Activated CD4-positive, alpha-beta T cell treated with anti-CD3 and anti-CD28 coated beads, Interleukin-2, amount 10 ng/mL, durations not matched to agents 24 days and 14 days (primary cell): ENCODE data around the gene PRCC. TPM values are rescaled to one million over a fixed set of nuclear protein-coding genes. Genes with fewer than 3 reads are reported as not detected.

Experiments
- DNase-seq: peaks from one replicate; pipeline ENCODE4 v3.0.0; 2022
- H3K27ac Mint-ChIP-seq: one replicate; pipeline ENCODE4 v1.8.0; 2022; ENCODE audit warnings: mild to moderate bottlenecking, mixed read lengths
- H3K27me3 Mint-ChIP-seq: one replicate; pipeline ENCODE4 v1.8.0; 2022; ENCODE audit warnings: mixed read lengths
- H3K36me3 Mint-ChIP-seq: one replicate; pipeline ENCODE4 v1.8.0; 2022; ENCODE audit warnings: low read depth, mild to moderate bottlenecking, mixed read lengths
- H3K4me1 Mint-ChIP-seq: one replicate; pipeline ENCODE4 v1.8.0; 2021; ENCODE audit warnings: mixed read lengths
- H3K4me3 Mint-ChIP-seq: one replicate; pipeline ENCODE4 v1.8.0; 2022; ENCODE audit warnings: mild to moderate bottlenecking, moderate library complexity, mixed read lengths
- H3K9me3 Mint-ChIP-seq: one replicate; pipeline ENCODE4 v1.8.0; 2021; ENCODE audit warnings: mixed read lengths
- intact Hi-C: fragments of 100-400 bp; cut with micrococcal nuclease; formaldehyde crosslinking; loops from one replicate; pipeline ENCODE4 v1.15.1; 2023
- total RNA-seq: library from RNA; stranded (reverse); gene quantifications from 2 replicates; pipeline ENCODE4 v1.2.3, GENCODE V29; 2022

The PRCC gene
- total RNA-seq = 106 and 120 TPM in 2 replicates

- no peak within 1 kb of the TSS for H3K4me3 Mint-ChIP-seq
- peaks cover 27% of the 10 kb centered on the region for H3K36me3 Mint-ChIP-seq
- peak within 1 kb of the TSS; percentile 79 for H3K27ac Mint-ChIP-seq
- H3K4me1 Mint-ChIP-seq = peaks cover 33% of the 10 kb centered on the region
- peak; percentile 99 for DNase-seq
- no peaks in the 10 kb centered on the region for H3K27me3 Mint-ChIP-seq
- no peaks in the 10 kb centered on the region for H3K9me3 Mint-ChIP-seq
- intact Hi-C loops = loop anchor here (1.0 to 2.0 kb wide), 5 partner anchors 16 to 262 kb away; partner anchors contain the start of genes HDGF, ISG20L2, METTL25B and MRPL24
Measured at GRCh38 chr1:156767101-156767878, at the start of gene PRCC. PRCC (plus strand) TSS chr1:156767535; CDS start chr1:156767772, 237 bp downstream.

GRCh38 chr1:156721131-156721530 is 46.2 kb upstream of the PRCC start:
- intact Hi-C loops = loop anchor here (10.0 kb wide), 1 partner anchor 666 kb away; the partner anchor contains the start of genes LAMTOR2 and UBQLN4
- H3K27me3 Mint-ChIP-seq = no peaks in the 10 kb centered on the region

GRCh38 chr1:156721535-156721934 is 45.8 kb upstream of the PRCC start:
- no peaks in the 10 kb centered on the region for H3K9me3 Mint-ChIP-seq
- H3K4me1 Mint-ChIP-seq = peaks cover 22% of the 10 kb centered on the region
- no peak for DNase-seq
- no peaks in the 10 kb centered on the region for H3K27me3 Mint-ChIP-seq
- intact Hi-C loops = loop anchor here (10.0 kb wide), 1 partner anchor 667 kb away; the partner anchor contains the start of genes LAMTOR2 and UBQLN4
- peaks cover 46% of the 10 kb centered on the region for H3K36me3 Mint-ChIP-seq
- no peak overlapping the region for H3K4me3 Mint-ChIP-seq
- peak overlapping the region; percentile 76 for H3K27ac Mint-ChIP-seq

More at GRCh38 chr1:156721131-156721530, 46.2 kb upstream of the PRCC start:
- Mint-ChIP-seq H3K36me3 (peaks cover 48% of the 10 kb centered on the region), H3K4me1 (peaks cover 23% of the 10 kb centered on the region), H3K4me3 (no peak overlapping the region), H3K27ac (peak overlapping the region; percentile 76), H3K9me3 (no peaks in the 10 kb centered on the region)
- no peak for DNase-seq

GRCh38 chr1:156725683-156726280 is 41.6 kb upstream of the PRCC start:
- DNase-seq = peak; percentile 95
- Mint-ChIP-seq H3K9me3 (no peaks in the 10 kb centered on the region), H3K36me3 (peaks cover 34% of the 10 kb centered on the region), H3K27ac (no peak overlapping the region), H3K27me3 (no peaks in the 10 kb centered on the region), H3K4me1 (peaks cover 38% of the 10 kb centered on the region), H3K4me3 (no peak overlapping the region)
- intact Hi-C loops = loop anchor here (1.0 to 10.0 kb wide), 5 partner anchors 19 to 671 kb away; partner anchors contain the start of genes LAMTOR2, NTRK1 and UBQLN4

GRCh38 chr1:156726549-156727226 is 40.6 kb upstream of the PRCC start:
- Mint-ChIP-seq H3K9me3 (no peaks in the 10 kb centered on the region), H3K4me3 (no peak overlapping the region), H3K4me1 (peaks cover 34% of the 10 kb centered on the region), H3K36me3 (peaks cover 26% of the 10 kb centered on the region), H3K27me3 (no peaks in the 10 kb centered on the region), H3K27ac (no peak overlapping the region)
- intact Hi-C loops = loop anchor here (1.0 to 10.0 kb wide), 4 partner anchors 37 to 672 kb away; partner anchors contain the start of genes LAMTOR2, NTRK1 and UBQLN4
- DNase-seq = peak; percentile 89

- Mint-ChIP-seq H3K36me3 (peaks cover 25% of the 10 kb centered on the region), H3K9me3 (no peaks in the 10 kb centered on the region), H3K4me3 (no peak overlapping the region), H3K27ac (no peak overlapping the region), H3K4me1 (peaks cover 34% of the 10 kb centered on the region), H3K27me3 (no peaks in the 10 kb centered on the region)
- no peak for DNase-seq
- intact Hi-C loops = loop anchor here (10.0 kb wide), 1 partner anchor 673 kb away; the partner anchor contains the start of genes LAMTOR2 and UBQLN4
Measured at GRCh38 chr1:156727492-156727891, 39.8 kb upstream of the PRCC start.

- DNase-seq = peak; percentile 95
- H3K27ac Mint-ChIP-seq = no peak within 1 kb of the TSS
- no peaks in the 10 kb centered on the region for H3K27me3 Mint-ChIP-seq
- H3K4me1 Mint-ChIP-seq = peaks cover 34% of the 10 kb centered on the region
- H3K4me3 Mint-ChIP-seq = no peak within 1 kb of the TSS
- intact Hi-C loops = loop anchor here (1.0 to 10.0 kb wide), 8 partner anchors 13 to 673 kb away; partner anchors contain the start of genes CRABP2, HDGF, LAMTOR2 and MRPL24
- H3K36me3 Mint-ChIP-seq = peaks cover 28% of the 10 kb centered on the region
- no peaks in the 10 kb centered on the region for H3K9me3 Mint-ChIP-seq
Measured at GRCh38 chr1:156727926-156728598, 39.3 kb upstream of the PRCC start, which contains the start of gene METTL25B. METTL25B (plus strand) TSS chr1:156728469; CDS start chr1:156729105, 636 bp downstream.

- Mint-ChIP-seq H3K9me3 (no peaks in the 10 kb centered on the region), H3K4me1 (peaks cover 28% of the 10 kb centered on the region), H3K27ac (no peak within 1 kb of the TSS), H3K4me3 (no peak within 1 kb of the TSS), H3K36me3 (peaks cover 23% of the 10 kb centered on the region), H3K27me3 (no peaks in the 10 kb centered on the region)
- DNase-seq = peak; percentile 99
- intact Hi-C loops = loop anchor here (1.0 to 10.0 kb wide), 8 partner anchors 12 to 674 kb away; partner anchors contain the start of genes CRABP2, HDGF, LAMTOR2 and MRPL24
Measured at GRCh38 chr1:156728599-156729462, 38.5 kb upstream of the PRCC start, which contains the start of gene ISG20L2. ISG20L2 (minus strand) TSS chr1:156728766; CDS start chr1:156727652, 1,114 bp downstream.

- Mint-ChIP-seq H3K9me3 (no peaks in the 10 kb centered on the region), H3K36me3 (peaks cover 34% of the 10 kb centered on the region), H3K27ac (no peak overlapping the region), H3K4me1 (peaks cover 7% of the 10 kb centered on the region), H3K4me3 (no peak overlapping the region), H3K27me3 (no peaks in the 10 kb centered on the region)
- intact Hi-C loops = no loop called here
- DNase-seq = no peak
Measured at GRCh38 chr1:156733989-156734584, 33.2 kb upstream of the PRCC start.

- no peak overlapping the region for H3K4me3 Mint-ChIP-seq
- no peak for DNase-seq
- no peak overlapping the region for H3K27ac Mint-ChIP-seq
- peaks cover 15% of the 10 kb centered on the region for H3K4me1 Mint-ChIP-seq
- intact Hi-C loops = no loop called here
- H3K9me3 Mint-ChIP-seq = no peaks in the 10 kb centered on the region
- peaks cover 48% of the 10 kb centered on the region for H3K36me3 Mint-ChIP-seq
- no peaks in the 10 kb centered on the region for H3K27me3 Mint-ChIP-seq
Measured at GRCh38 chr1:156738407-156738806, 28.9 kb upstream of the PRCC start.

- peaks cover 15% of the 10 kb centered on the region for H3K4me1 Mint-ChIP-seq
- H3K27me3 Mint-ChIP-seq = no peaks in the 10 kb centered on the region
- peaks cover 53% of the 10 kb centered on the region for H3K36me3 Mint-ChIP-seq
- DNase-seq = no peak
- intact Hi-C loops = no loop called here
- H3K27ac Mint-ChIP-seq = peak overlapping the region; percentile 16
- H3K9me3 Mint-ChIP-seq = no peaks in the 10 kb centered on the region
- H3K4me3 Mint-ChIP-seq = peak overlapping the region; percentile 61
Measured at GRCh38 chr1:156738916-156739315, 28.4 kb upstream of the PRCC start.
